Heart right ventricle (tissue), 16 donors: Measurements from ENCODE around the gene CFAP299. TPM values are rescaled to one million over a fixed set of nuclear protein-coding genes. Genes with fewer than 3 reads are reported as not detected.

Experiments used
- ATAC-seq, 8 donors: fragments of 200-7000 bp; cut with Tn5 transposase; one replicate each; pipeline ENCODE4 v1.9.1; 2020; ENCODE audit warnings: mild to moderate bottlenecking in 8 of 8, moderate library complexity in 8 of 8, moderate number of reproducible peaks in 1 of 8
- DNase-seq, 2 donors: peaks; one replicate each; pipeline ENCODE4 v3.0.0-alpha.2; 2020
- H3K27ac ChIP-seq, 10 donors: fragments of 200-600 bp; sonication (generic) in 2 of 10; one replicate each; pipeline versions ENCODE4 v1.5.0 to v1.8.0; 2020 to 2022; ENCODE audit warnings: mild to moderate bottlenecking in 3 of 10
- H3K27me3 ChIP-seq, 7 donors: fragments of 200-600 bp; one replicate each; pipeline ENCODE4 v1.8.0; 2021 to 2022; ENCODE audit warnings: mild to moderate bottlenecking in 2 of 7
- H3K36me3 ChIP-seq, 9 donors: fragments of 200-600 bp; sonication (generic) in 1 of 9; one replicate each; pipeline versions ENCODE4 v1.5.0 to v1.8.0; 2020 to 2022; ENCODE audit warnings: mild to moderate bottlenecking in 2 of 9
- H3K4me1 ChIP-seq, 9 donors: fragments of 200-600 bp; sonication (generic) in 1 of 9; one replicate each; pipeline versions ENCODE4 v1.5.0 to v1.8.0; 2020 to 2022; ENCODE audit warnings: mild to moderate bottlenecking in 4 of 9
- H3K4me3 ChIP-seq, 10 donors: fragments of 200-600 bp; sonication (generic) in 2 of 10; one replicate each; pipeline versions ENCODE4 v1.5.0 to v1.8.0; 2020 to 2022; ENCODE audit warnings: mild to moderate bottlenecking in 7 of 10, moderate library complexity in 2 of 10
- H3K9me3 ChIP-seq, 11 donors: fragments of 200-600 bp in 10 of 11; sonication (generic) in 2 of 11; one replicate each; pipeline versions ENCODE4 v1.5.0 to v1.8.0; 2013 to 2022; ENCODE audit warnings: mild to moderate bottlenecking in 2 of 11, control low read depth in 1 of 11, moderate library complexity in 1 of 11
- CTCF ChIP-seq, 9 donors: fragments of 200-600 bp; sonication (generic) in 2 of 9; IDR thresholded peaks; one replicate each; pipeline versions ENCODE4 v1.5.0 to v1.8.0; 2021 to 2022; ENCODE audit warnings: antibody characterized with exemption in 9 of 9, mild to moderate bottlenecking in 5 of 9, moderate library complexity in 1 of 9
- WGBS, 2 donors: extraction: QIAGEN DNeasy Blood & Tissue Kit; methylation state at CpG; one replicate each; pipeline ENCODE4 v1.1.7; 2013; ENCODE audit warnings: inconsistent platforms in 1 of 2; 5-methylcytosine and 5-hydroxymethylcytosine counted together
- intact Hi-C, 10 donors: fragments of 100-400 bp; cut with DNase I; formaldehyde crosslinking; loops; one replicate each; pipeline versions ENCODE4 v1.11.1 to v1.14.2; 2022
- polyA plus RNA-seq, 2 donors: library from polyadenylated mRNA; stranded (reverse); fragments of 200-250 nt; gene quantifications; one replicate each; pipeline ENCODE4 v1.2.3, GENCODE V29; 2013
- total RNA-seq, 10 donors: library from RNA; stranded (reverse); fragmentation: NEBNext Ultra II Directional in 3 of 10; extraction: Animal tissue kit (Norgen Biotek cat#: 25700) in 3 of 10; gene quantifications; one replicate each; pipeline versions ENCODE4 v1.2.1 to v1.2.4, GENCODE V29; 2021 to 2023
- donor health status: Arrhythmogenic right ventricular cardiomyopathy.
- donor health status: ischemic (EF 13 %, LVEDD 7.1; RV severe dilation, severe dysfunction).
- donor health status: healthy with polysubstance abuse.
- donor health status: DM: no; HTN: yes; CAD: no.
- donor health status: DM: no; HTN: no; CAD: no.
- donor health status: ischemic (EF 25% LVEDD 6.9; RV normal size, moderate dysfunction).
- donor health status: ischemic (EF 25% LVEDD 5.7; RV mildly dilated, moderate dysfunction).
- donor health status: healthy.
- donor health status: DM: yes; HTN: yes; CAD: no.
- donor health status: Ischemic cardiomyopathy.
- donor health status: ischemic (EF 35%, LVEDD 5.7; RV mildly dilated, moderate dysfunction).
- donor health status: nonischemic (EF 11% LVEDD 7.7; RV severe dilation, severe dysfunction).
- donor health status: DM: yes; HTN: yes; CAD: no.
- donor health status: PGD.
- donor health status: ischemic (EF 29% LVEDD 5.4; RV normal size, mild dysfunction).
- donor health status: nonischemic (EF 23%, LVEDD 6.1; RV moderate dilation, normal function).

CFAP299 gene
- total and polyA plus RNA-seq, 12 donors = 0.93 TPM; not detected in 11

- DNase-seq (no peak), ATAC-seq (no peak)
- 91 to 92% methylated on average over 9 of the region's 9 CpGs for WGBS, 2 donors
- Histone ChIP-seq H3K27ac (no peak overlapping the region), H3K4me3 (no peak overlapping the region), H3K36me3 (no peaks in the 10 kb centered on the region), H3K9me3 (peaks cover 0 to 9% (median 0%) of the 10 kb centered on the region in 11 donors), H3K4me1 (no peaks in the 10 kb centered on the region), H3K27me3 (no peaks in the 10 kb centered on the region)
- no peak for TF ChIP-seq CTCF (IDR thresholded peaks at IDR 0.05)
- intact Hi-C loops = no loop called here
Observed at GRCh38 chr4:80447493-80447892, 112.0 kb downstream of the CFAP299 start.

GRCh38 chr4:80448056-80448455 is 112.5 kb downstream of the CFAP299 start:
- H3K27me3 ChIP-seq = no peaks in the 10 kb centered on the region
- no peaks in the 10 kb centered on the region for H3K36me3 ChIP-seq
- H3K4me1 ChIP-seq = no peaks in the 10 kb centered on the region
- no peak for TF ChIP-seq CTCF (IDR thresholded peaks at IDR 0.05)
- WGBS, 2 donors = 65 to 75% methylated on average over 1 of the region's 1 CpG
- no peak overlapping the region for H3K27ac ChIP-seq
- H3K4me3 ChIP-seq = no peak overlapping the region
- intact Hi-C loops = no loop called here
- no peak for DNase-seq
- peaks cover 0 to 4% (median 0%) of the 10 kb centered on the region in 11 donors for H3K9me3 ChIP-seq
- ATAC-seq = no peak

- no peak for ATAC-seq
- 80 to 81% methylated on average over 2 of the region's 2 CpGs for WGBS, 2 donors
Observed at GRCh38 chr4:80452055-80452454, 116.5 kb downstream of the CFAP299 start.

GRCh38 chr4:80452768-80453167 is 117.2 kb downstream of the CFAP299 start:
- Histone ChIP-seq H3K4me1 (no peaks in the 10 kb centered on the region), H3K9me3 (no peaks in the 10 kb centered on the region), H3K27me3 (no peaks in the 10 kb centered on the region), H3K4me3 (no peak overlapping the region), H3K27ac (no peak overlapping the region), H3K36me3 (no peaks in the 10 kb centered on the region)
- ATAC-seq = no peak
- no peak for TF ChIP-seq CTCF (IDR thresholded peaks at IDR 0.05)
- 72 to 79% methylated on average over 4 of the region's 4 CpGs for WGBS, 2 donors
- intact Hi-C loops = no loop called here
- no peak for DNase-seq

More at GRCh38 chr4:80452055-80452454, 116.5 kb downstream of the CFAP299 start:
- intact Hi-C loops = no loop called here
- H3K4me1 ChIP-seq = no peaks in the 10 kb centered on the region
- H3K36me3 ChIP-seq = no peaks in the 10 kb centered on the region
- no peak overlapping the region for H3K4me3 ChIP-seq
- H3K27ac ChIP-seq = no peak overlapping the region
- TF ChIP-seq CTCF (IDR thresholded peaks at IDR 0.05) = no peak
- DNase-seq = no peak
- H3K27me3 ChIP-seq = no peaks in the 10 kb centered on the region
- no peaks in the 10 kb centered on the region for H3K9me3 ChIP-seq
